AG10803 (cell line): ENCODE data around the gene GTF2H3.

Source experiments
- DNase-seq: peaks from one replicate; pipeline ENCODE4 v3.0.0; 2010; ENCODE audit warnings: low read depth
- H3K4me3 ChIP-seq: 2 replicates; pipeline ENCODE4 v1.5.1; 2011; ENCODE audit warnings: mild to moderate bottlenecking, low read length, control low read depth
- CTCF ChIP-seq: conservative IDR thresholded peaks from 2 replicates; pipeline ENCODE4 v1.5.1; 2011; ENCODE audit warnings: mild to moderate bottlenecking, low read length, control low read depth, inconsistent platforms

The GTF2H3 gene

DNA sequence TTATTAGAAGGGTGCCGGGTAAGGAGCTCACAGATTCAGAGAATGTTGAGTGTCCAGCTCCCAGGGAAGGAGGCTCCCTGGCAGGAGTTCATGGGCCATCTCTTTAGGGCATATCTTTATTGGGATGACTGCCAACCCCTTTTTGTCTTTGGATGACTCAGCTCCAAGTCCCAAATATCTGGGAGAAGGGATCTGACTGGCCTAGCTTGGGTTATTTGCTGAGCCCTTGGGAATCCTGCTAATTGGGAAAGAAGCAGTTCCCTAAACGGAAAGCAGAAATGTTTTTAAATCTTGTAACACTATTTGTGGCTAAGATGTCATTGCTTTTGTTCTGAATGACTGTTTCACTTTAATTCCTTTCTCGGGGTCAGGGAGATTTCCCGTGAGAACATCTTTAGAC, 19.1 kb upstream of the GTF2H3 start:
- TF ChIP-seq CTCF, result no peak
- peak; percentile 82 for DNase-seq
- no peak overlapping the region for H3K4me3 ChIP-seq

DNA sequence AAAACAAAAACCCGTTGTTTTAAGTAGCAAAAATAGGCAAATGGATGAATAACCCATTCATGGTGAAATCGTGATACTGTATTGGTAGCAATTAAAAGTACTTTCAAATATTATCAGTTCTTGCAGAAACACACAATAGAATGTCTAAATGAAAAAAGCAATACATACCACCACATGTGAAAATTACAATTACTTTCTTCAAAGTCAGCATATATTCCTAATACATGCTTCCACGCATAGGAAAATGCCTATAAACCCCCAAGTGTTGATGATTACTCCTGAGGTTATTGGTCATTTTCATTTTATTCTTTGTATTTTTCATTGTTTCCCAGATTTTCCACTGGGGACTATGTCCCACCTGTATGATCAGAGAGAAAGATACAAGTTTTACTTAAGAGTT, 16.5 kb upstream of the GTF2H3 start:
- DNase-seq, result no peak
- H3K4me3 ChIP-seq, result no peak overlapping the region
- no peak for TF ChIP-seq CTCF

DNA sequence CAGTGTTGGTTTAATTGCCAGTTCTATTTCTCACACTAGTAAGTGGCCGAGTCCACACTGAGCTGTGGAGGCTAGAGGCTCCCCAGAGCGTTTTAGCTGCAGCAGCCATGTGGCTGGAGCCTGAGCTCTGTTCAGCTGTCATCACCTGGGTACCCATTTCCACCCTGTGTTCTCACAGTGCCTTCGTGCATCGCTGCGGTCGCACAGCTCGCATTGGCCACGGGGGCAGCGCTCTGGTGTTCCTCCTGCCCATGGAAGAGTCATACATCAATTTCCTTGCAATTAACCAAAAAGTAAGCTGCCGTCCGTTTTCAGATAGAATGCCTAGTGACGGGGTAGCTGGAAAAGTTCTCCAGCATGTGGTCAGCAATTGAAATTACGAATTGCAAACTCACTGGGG, 16.0 kb upstream of the GTF2H3 start:
- H3K4me3 ChIP-seq, result no peak overlapping the region
- no peak for TF ChIP-seq CTCF
- no peak for DNase-seq

- DNase-seq, result peak; percentile 77
- no peak overlapping the region for H3K4me3 ChIP-seq
- no peak for TF ChIP-seq CTCF
Measured at GRCh38 chr12:123621101-123621500, 12.5 kb upstream of the GTF2H3 start.

GRCh38 chr12:123621619-123622530, 11.8 kb upstream of the GTF2H3 start:
- DNase-seq, result no peak
- no peak overlapping the region for H3K4me3 ChIP-seq
- TF ChIP-seq CTCF, result no peak

- TF ChIP-seq CTCF, result no peak
- peak overlapping the region; percentile 78 for H3K4me3 ChIP-seq
- DNase-seq, result no peak
Measured at GRCh38 chr12:123634142-123634561, 523 bp downstream of the GTF2H3 start.

GRCh38 chr12:123643911-123644310, 10.3 kb downstream of the GTF2H3 start:
- no peak overlapping the region for H3K4me3 ChIP-seq
- no peak for DNase-seq
- TF ChIP-seq CTCF, result no peak
